ENCODE results near the gene CCDC120. TPM values are rescaled to one million over a fixed set of nuclear protein-coding genes. Genes with fewer than 3 reads are reported as not detected.

CCDC120 gene
- total RNA-seq, 1 donor from 2014 or later: 4.0 TPM

DNA sequence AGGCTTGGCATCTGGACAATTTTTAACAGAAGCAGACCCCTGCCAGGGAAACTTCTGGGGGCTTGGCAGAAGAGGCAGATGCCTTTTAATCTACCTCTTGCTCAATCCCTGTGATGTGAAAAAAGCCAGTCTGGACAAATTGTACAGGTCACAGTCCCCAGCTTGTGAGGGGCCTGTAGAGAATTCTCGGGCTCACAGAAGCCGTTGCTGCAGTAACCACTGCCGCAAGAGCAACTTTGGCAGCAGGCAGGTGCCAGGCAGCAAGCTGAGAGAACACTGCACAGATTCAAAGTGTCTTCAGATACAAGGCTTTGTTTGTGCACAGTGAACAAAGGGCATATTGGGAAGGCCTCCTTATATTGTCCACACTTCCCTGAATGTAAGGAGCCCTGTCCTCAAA, 53.0 kb downstream of the CCDC120 start:
- H3K4me3 ChIP-seq (ENCODE audit: low read depth, low read length): no peak overlapping the region
- TF ChIP-seq, protein P1, sequence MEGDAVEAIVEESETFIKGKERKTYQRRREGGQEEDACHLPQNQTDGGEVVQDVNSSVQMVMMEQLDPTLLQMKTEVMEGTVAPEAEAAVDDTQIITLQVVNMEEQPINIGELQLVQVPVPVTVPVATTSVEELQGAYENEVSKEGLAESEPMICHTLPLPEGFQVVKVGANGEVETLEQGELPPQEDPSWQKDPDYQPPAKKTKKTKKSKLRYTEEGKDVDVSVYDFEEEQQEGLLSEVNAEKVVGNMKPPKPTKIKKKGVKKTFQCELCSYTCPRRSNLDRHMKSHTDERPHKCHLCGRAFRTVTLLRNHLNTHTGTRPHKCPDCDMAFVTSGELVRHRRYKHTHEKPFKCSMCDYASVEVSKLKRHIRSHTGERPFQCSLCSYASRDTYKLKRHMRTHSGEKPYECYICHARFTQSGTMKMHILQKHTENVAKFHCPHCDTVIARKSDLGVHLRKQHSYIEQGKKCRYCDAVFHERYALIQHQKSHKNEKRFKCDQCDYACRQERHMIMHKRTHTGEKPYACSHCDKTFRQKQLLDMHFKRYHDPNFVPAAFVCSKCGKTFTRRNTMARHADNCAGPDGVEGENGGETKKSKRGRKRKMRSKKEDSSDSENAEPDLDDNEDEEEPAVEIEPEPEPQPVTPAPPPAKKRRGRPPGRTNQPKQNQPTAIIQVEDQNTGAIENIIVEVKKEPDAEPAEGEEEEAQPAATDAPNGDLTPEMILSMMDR (conservative IDR thresholded peaks at IDR 0.05; ENCODE audit: low read depth, low read length): no peak
- no peak for DNase-seq (ENCODE audit: low read depth)

DNA sequence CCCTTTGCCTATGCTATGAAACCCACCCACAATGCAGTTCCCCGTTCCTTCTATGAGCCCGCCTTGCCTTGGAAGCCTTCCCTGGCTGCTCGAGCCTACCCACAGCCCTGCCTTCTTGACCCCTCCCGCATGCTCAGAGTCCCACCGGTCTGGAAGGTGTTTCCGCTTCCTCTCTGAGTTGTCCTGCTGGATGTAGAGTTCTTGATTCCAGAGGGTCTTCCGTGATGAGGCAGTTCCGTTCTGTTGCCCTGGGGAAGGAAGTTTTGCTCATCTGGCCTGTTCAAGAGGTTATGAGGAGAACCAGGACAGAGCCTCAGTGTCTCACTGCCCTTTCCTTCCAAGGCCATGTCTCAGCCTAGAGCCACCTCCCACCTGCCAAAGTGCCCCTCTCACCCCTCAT, 57.3 kb downstream of the CCDC120 start:
- TF ChIP-seq, protein P1 (conservative IDR thresholded peaks at IDR 0.05; ENCODE audit: low read depth, low read length): no peak
- DNase-seq (ENCODE audit: low read depth): no peak
- no peak overlapping the region for H3K4me3 ChIP-seq (ENCODE audit: low read depth, low read length)

DNA sequence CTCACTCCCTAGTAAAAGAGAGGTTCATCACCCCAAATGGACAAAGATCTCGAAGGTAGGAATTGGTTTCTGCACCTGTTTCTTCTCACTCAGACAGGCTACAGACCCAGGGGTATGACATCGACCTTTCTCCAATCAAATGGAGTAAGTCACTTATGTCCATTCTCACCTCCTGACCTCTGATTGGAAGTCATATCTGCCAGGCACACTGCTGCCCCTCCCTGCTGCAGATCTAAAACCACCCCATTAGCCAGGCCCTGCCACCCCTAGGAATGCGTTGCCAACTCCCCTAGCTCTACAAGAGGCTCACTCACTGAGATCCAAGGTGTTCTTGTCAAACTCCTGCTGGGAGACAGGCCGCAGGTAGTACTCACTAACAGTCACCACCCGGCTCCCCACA, 57.9 kb downstream of the CCDC120 start:
- TF ChIP-seq, protein P1 (conservative IDR thresholded peaks at IDR 0.05; ENCODE audit: low read depth, low read length): no peak
- no peak overlapping the region for H3K4me3 ChIP-seq (ENCODE audit: low read depth, low read length)
- DNase-seq (ENCODE audit: low read depth): no peak

DNA sequence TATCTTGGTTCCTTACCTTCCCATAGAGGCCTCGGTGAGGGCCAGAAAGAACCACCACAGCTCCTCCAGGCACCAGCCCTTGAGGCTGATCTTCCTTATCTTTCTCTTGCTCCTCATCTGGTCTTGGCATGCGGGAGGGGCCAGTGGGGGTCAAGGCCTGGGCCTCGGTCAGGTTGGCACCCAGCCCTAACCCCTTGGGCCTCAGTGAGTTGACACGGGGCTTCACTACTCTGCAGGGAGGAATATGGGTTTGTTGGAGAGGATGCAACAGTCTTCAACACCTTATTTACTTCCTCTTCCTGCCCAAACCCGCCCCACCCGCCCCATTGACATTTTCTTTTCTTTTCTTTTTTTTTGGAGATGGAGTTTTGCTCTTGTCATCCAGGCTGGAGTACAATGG, 58.8 kb downstream of the CCDC120 start:
- TF ChIP-seq, protein P1 (conservative IDR thresholded peaks at IDR 0.05; ENCODE audit: low read depth, low read length): no peak
- H3K4me3 ChIP-seq (ENCODE audit: low read depth, low read length): no peak overlapping the region
- no peak for DNase-seq (ENCODE audit: low read depth)

Other genes starting within 250 kb of the CCDC120 start
- not detected in 2 replicates for gene ERAS, start 232.5 kb upstream of the CCDC120 start, total RNA-seq
- 12.4 and 19.3 TPM in 2 replicates for gene PCSK1N, start 223.4 kb upstream of the CCDC120 start, total RNA-seq
- gene TIMM17B, start 161.2 kb upstream of the CCDC120 start, total RNA-seq: 93.7 and 104 TPM in 2 replicates
- 84.6 and 86.0 TPM in 2 replicates for gene PQBP1, start 161.1 kb upstream of the CCDC120 start, total RNA-seq
- 20.5 and 22.0 TPM in 2 replicates for gene SLC35A2, start 147.4 kb upstream of the CCDC120 start, total RNA-seq
- 10.9 and 13.1 TPM in 2 replicates for gene PIM2, start 140.0 kb upstream of the CCDC120 start, total RNA-seq
- gene OTUD5, start 101.4 kb upstream of the CCDC120 start, total RNA-seq: 34.4 and 44.2 TPM in 2 replicates
- gene KCND1, start 87.2 kb upstream of the CCDC120 start, total RNA-seq: 0.51 and 1.1 TPM in 2 replicates
- 15.8 and 24.6 TPM in 2 replicates for gene GRIPAP1, start 56.7 kb upstream of the CCDC120 start, total RNA-seq
- gene TFE3, start 15.6 kb upstream of the CCDC120 start, total RNA-seq: 51.8 and 63.7 TPM in 2 replicates
- 13.5 and 16.7 TPM in 2 replicates for gene PRAF2, start 15.0 kb downstream of the CCDC120 start, total RNA-seq
- 32.5 and 43.7 TPM in 2 replicates for gene WDR45, start 20.9 kb downstream of the CCDC120 start, total RNA-seq
- 28.9 and 31.9 TPM in 2 replicates for gene GPKOW, start 64.7 kb downstream of the CCDC120 start, total RNA-seq
- 8.3 and 9.6 TPM in 2 replicates for gene MAGIX, start 103.8 kb downstream of the CCDC120 start, total RNA-seq
- gene PLP2, start 112.9 kb downstream of the CCDC120 start, total RNA-seq: 115 and 132 TPM in 2 replicates
- 13.0 and 18.5 TPM in 2 replicates for gene PRICKLE3, start 127.4 kb downstream of the CCDC120 start, total RNA-seq
- 0.17 and 0.29 TPM in 2 replicates for gene SYP, start 141.2 kb downstream of the CCDC120 start, total RNA-seq
- gene CACNA1F, start 174.3 kb downstream of the CCDC120 start, total RNA-seq: 0.12 TPM in 1 of 2 replicates, not detected in the other
- gene CCDC22, start 176.5 kb downstream of the CCDC120 start, total RNA-seq: 22.7 and 25.9 TPM in 2 replicates
- 0.07 TPM in 1 of 2 replicates, not detected in the other for gene FOXP3, start 205.7 kb downstream of the CCDC120 start, total RNA-seq
- 0.87 and 2.3 TPM in 2 replicates for gene PPP1R3F, start 210.8 kb downstream of the CCDC120 start, total RNA-seq
- not detected in 2 replicates for gene GAGE10, start 244.6 kb downstream of the CCDC120 start, total RNA-seq

Data from epithelial cell of proximal tubule (primary cell).